Activated naive CD4-positive, alpha-beta T cell treated with anti-CD3 and anti-CD28 coated beads, Interleukin-2, amount 50 U/mL, for 16 hours (primary cell): Measurements from ENCODE around the gene LPCAT2.
"Not testable (repeated sequence)": the region's sequence is repeated elsewhere in the genome, so short reads cannot be mapped to it uniquely, and the experiment has no call there.

Experiments used
- DNase-seq: peaks from one replicate; pipeline ENCODE4 v3.0.0-alpha.2; 2020

Gene LPCAT2

GRCh38 chr16:55613613-55614335 is 104.9 kb downstream of the LPCAT2 start:
- no peak for DNase-seq

- no peak for DNase-seq
Observed at GRCh38 chr16:55615071-55615470, 106.2 kb downstream of the LPCAT2 start.

- DNase-seq = not testable (repeated sequence)
Observed at GRCh38 chr16:55615670-55616069, 106.8 kb downstream of the LPCAT2 start.

- no peak for DNase-seq
Observed at GRCh38 chr16:55621771-55622170, 112.9 kb downstream of the LPCAT2 start.

- no peak for DNase-seq
Observed at GRCh38 chr16:55622272-55622671, 113.4 kb downstream of the LPCAT2 start.

GRCh38 chr16:55622930-55623561 is 114.2 kb downstream of the LPCAT2 start:
- DNase-seq = no peak

- DNase-seq = no peak
Observed at GRCh38 chr16:55623640-55624039, 114.8 kb downstream of the LPCAT2 start.

GRCh38 chr16:55624696-55625095 is 115.8 kb downstream of the LPCAT2 start:
- no peak for DNase-seq

- no peak for DNase-seq
Observed at GRCh38 chr16:55625843-55626242, 117.0 kb downstream of the LPCAT2 start.

- DNase-seq = no peak
Observed at GRCh38 chr16:55628306-55628968, 119.6 kb downstream of the LPCAT2 start.

GRCh38 chr16:55630774-55631173 is 121.9 kb downstream of the LPCAT2 start:
- DNase-seq = no peak

GRCh38 chr16:55632259-55632658 is 123.4 kb downstream of the LPCAT2 start:
- DNase-seq = no peak

- DNase-seq = no peak
Observed at GRCh38 chr16:55634193-55634592, 125.3 kb downstream of the LPCAT2 start.
